AML-193 (cell line): ENCODE data around the gene MYL3.
"Not testable (repeated sequence)": the region's sequence is repeated elsewhere in the genome, so short reads cannot be mapped to it uniquely, and the experiment has no call there.

Experiments used
- DNase-seq, 2 experiments: peaks; one replicate each; lab custom pipeline; 2025; lab: John Stamatoyannopoulos, UW

The MYL3 gene

GRCh38 chr3:46824211-46824970, 38.9 kb downstream of the MYL3 start:
- DNase-seq, result no peak

DNA sequence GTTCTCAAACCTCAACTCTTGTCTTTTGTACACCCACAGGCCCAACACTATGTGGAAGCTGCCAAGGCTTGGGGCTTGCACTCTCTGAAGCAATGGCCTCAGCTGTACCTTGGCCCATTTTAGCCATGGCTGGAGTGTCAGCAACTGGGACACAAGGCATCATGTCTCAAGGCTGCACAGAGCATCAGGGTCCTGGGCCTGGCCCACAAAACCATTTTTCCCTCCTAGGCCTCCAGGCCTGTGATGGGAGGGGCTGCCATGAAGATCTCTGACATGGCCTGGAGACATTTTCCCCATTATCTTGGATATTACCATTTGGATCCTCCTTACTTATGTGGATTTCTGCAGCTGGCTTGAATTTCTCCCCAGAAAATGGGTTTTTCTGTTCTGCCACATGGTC, 39.9 kb downstream of the MYL3 start:
- not testable (repeated sequence) for DNase-seq

- DNase-seq, result no peak
Measured at GRCh38 chr3:46821553-46821952, 41.7 kb downstream of the MYL3 start.

GRCh38 chr3:46820852-46821251, 42.4 kb downstream of the MYL3 start:
- no peak for DNase-seq

DNA sequence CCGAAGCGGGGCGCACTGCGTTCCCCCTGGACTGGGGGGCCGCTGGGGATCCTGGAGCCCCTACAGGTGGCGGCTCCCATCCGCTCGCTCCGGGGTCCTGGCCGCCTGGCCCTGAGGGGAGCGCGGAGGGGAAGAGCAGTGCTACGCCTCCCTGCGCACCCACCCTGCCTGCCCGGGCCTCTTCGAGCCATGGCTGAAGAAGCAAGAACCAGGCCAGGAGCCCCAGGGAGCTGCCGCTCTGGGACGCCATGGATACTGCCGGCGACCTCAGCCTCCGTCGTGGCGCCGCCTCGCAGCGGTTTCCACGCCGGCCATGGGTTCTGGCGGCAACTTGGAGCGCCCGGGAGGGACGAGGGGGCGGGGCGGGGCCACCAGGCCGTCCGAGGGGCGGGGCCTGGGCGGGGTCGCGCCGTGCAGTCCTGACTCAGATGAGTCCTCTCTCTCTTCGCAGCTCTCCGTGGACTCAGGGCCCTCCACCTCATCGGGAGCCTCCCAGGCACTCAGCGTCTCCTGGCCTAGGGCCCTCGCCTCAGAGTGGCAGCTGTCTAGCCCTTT, 50.9 kb downstream of the MYL3 start:
- DNase-seq, result no peak

- no peak for DNase-seq
Measured at GRCh38 chr3:46811615-46812236, 51.5 kb downstream of the MYL3 start.

DNA sequence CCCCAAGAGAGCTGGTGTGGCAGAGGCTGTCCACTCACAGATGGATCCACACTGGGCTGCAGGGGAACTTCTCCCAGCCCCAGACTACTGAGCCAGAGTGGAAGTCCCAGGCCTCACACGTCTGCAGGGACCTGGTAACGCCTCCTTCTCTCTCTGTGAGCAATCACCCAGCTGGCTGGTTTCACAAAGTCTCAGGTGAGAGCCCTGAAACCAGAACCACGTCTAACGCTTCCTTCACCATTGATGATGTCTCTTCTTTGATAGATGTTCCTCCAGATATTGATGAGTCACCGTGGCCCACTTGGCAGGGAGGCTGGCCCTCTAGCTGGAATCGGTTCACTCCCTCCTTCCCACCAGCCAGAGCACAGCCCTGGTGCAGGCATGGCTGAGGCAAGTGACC, 54.5 kb downstream of the MYL3 start:
- DNase-seq, result not testable (repeated sequence)
